Measurements from ENCODE around the gene PRRX2.
A peak's percentile ranks its signal among the peaks of the same experiment; 100 is the strongest.

PRRX2 gene

GRCh38 chr9:129761901-129762369 is 96.5 kb downstream of the PRRX2 start:
- DNase-seq, result peak; percentile 88

- peak; percentile 95 for DNase-seq
These were observed 97.0 kb downstream of the PRRX2 start for GRCh38 chr9:129762370-129762984.

DNA sequence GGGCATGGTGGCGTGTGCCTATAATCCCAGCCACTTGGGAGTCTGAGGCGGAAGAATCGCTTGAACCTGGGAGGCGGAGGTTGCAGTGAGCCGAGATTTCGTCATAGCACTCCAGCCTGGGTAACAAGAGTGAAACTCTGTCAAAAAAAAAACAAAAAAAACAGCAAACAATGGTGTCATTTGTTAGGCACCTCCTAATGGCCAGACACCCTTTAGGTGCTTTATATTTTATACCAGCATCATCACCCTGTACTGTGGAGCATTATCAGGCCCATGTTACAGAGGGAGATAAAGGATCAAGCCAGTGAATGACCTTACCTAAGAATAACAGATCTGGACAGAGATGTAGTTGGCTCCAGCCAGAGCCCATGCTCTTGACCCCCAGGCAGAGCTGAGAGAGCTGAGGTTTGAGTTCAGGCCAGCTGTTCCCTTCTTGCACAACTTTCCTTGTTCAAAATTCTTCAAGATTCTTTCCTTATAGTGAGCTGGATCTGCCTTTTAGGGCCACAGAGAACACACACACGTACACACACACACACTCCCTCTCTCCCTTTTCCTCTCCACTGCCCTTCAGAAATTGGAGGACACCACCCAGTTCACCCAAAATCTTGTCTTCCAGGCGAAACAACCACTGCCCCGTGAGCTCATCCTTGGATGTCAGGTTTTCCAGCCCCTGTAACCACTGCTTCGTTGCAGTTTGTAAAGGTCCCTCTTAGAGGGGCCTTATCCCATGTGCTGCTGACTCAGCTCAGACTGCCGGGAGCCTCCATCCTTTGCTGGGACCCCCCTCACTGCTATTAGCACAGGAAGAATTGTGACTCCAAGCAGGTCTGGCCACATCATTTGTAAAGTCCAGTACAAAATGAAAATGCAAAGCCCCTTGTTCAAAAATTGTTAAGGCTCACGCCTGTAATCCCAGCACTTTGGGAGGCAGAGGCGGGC is 97.8 kb downstream of the PRRX2 start:
- peak; percentile 80 for DNase-seq

DNA sequence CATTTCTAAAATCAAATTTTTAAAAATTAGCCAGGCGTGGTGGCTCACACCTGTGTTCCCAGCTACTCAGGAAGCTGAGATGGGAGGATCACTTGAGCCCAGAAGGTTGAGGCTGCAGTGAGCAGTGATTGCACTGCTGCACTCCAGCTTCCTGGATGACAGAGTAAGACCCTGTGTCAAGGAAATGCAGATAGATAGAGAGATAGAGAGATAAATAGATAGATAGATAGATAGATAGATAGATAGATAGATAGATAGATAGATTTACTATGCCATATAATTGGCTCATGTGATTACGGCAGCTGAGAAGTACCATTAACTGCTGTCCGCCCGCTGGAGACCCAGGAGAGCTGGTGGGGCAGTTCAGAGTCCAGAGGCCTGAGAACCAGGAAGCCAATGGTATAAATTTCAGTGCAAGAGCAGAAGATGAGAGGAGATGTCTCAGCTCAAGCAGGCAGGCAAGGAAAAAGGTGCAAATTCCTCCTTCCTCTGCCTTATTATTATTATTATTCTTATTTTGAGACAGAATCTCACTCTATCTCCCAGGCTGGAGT is 100.4 kb downstream of the PRRX2 start:
- DNase-seq, result no peak

GRCh38 chr9:129768486-129768885 is 103.0 kb downstream of the PRRX2 start:
- DNase-seq, result no peak

DNA sequence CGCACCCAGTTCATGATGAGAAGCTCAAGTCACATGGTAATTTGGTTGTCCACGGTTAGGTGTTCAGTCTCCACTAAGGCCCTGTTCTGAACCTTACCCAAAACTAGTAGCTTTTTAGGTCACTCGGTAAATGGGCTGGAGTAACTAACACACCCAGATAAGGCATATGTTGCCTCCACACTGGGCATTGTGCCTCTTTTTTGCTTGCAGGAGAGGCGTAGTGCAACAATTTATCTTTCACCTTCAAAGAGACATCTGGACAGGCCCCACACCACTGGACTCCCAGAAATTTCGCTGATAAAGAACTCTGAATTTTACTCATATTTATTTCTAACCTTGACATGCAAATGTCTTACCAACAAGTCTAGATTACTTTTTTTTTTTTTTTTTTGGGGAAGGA is 104.2 kb downstream of the PRRX2 start:
- no peak for DNase-seq

DNA sequence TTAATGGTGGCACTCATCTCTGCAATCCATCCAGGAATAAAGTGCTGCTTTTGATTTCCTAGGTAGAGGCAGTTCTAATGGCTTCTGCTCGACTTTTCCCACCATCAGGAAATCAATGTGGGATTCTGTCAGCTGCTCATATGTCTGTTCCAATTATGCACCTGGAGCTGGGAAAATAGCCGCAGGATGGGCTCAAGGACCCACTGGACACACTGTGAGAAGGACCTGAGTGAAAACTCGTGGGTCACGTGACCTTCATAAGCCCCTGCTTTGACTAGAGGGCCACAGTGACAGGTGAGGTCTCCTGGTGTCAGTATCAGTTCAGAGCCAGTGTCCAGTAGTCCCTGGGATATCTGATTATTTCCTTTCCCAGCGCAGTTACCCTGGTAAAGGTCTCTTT is 105.3 kb downstream of the PRRX2 start:
- DNase-seq, result no peak
